Glutamatergic neuron (in vitro differentiated cells): ENCODE data around the gene DDX31. TPM values are rescaled to one million over a fixed set of nuclear protein-coding genes. Genes with fewer than 3 reads are reported as not detected.
"Not testable (repeated sequence)": the region's sequence is repeated elsewhere in the genome, so short reads cannot be mapped to it uniquely, and the experiment has no call there.

ENCODE experiments used
- DNase-seq: peaks from one replicate; pipeline ENCODE4 v3.0.0; 2022
- H3K27ac Mint-ChIP-seq: one replicate; pipeline ENCODE4 v1.8.0; 2020; ENCODE audit warnings: mild to moderate bottlenecking, mixed read lengths, inconsistent platforms; ENCODE audit not compliant: unreplicated experiment
- H3K27me3 Mint-ChIP-seq: one replicate; pipeline ENCODE4 v1.8.0; 2020; ENCODE audit warnings: mild to moderate bottlenecking, moderate library complexity, mixed read lengths, inconsistent platforms; ENCODE audit not compliant: unreplicated experiment
- H3K36me3 Mint-ChIP-seq: one replicate; pipeline ENCODE4 v1.8.0; 2020; ENCODE audit warnings: mild to moderate bottlenecking, mixed read lengths, inconsistent platforms; ENCODE audit not compliant: unreplicated experiment
- H3K4me1 Mint-ChIP-seq: one replicate; pipeline ENCODE4 v1.8.0; 2020; ENCODE audit warnings: mild to moderate bottlenecking, low read depth, mixed read lengths, inconsistent platforms; ENCODE audit not compliant: unreplicated experiment
- H3K4me3 Mint-ChIP-seq: one replicate; pipeline ENCODE4 v1.8.0; 2020; ENCODE audit warnings: mild to moderate bottlenecking, mixed read lengths, inconsistent platforms; ENCODE audit not compliant: unreplicated experiment
- H3K9me3 Mint-ChIP-seq: one replicate; pipeline ENCODE4 v1.8.0; 2020; ENCODE audit warnings: mild to moderate bottlenecking, moderate library complexity, mixed read lengths, inconsistent platforms; ENCODE audit not compliant: unreplicated experiment
- CTCF ChIP-seq: fragments of 200-600 bp; sonication (generic); IDR thresholded peaks from one replicate; pipeline ENCODE4 v1.5.0; 2021; ENCODE audit not compliant: partially characterized antibody, unreplicated experiment
- total RNA-seq: library from RNA; stranded (reverse); fragmentation: NEBNext Ultra II Directional; extraction: Animal tissue kit (Norgen Biotek cat#: 25700); gene quantifications from one replicate; pipeline ENCODE4 v1.2.1, GENCODE V29; 2021; ENCODE audit not compliant: unreplicated experiment

DDX31 gene
- total RNA-seq, 1 donor from 2014 or later, result 8.7 TPM

GRCh38 chr9:132572921-132573320 lies 96.9 kb downstream of the DDX31 start:
- Mint-ChIP-seq H3K9me3 (no peaks in the 10 kb centered on the region), H3K4me3 (no peak overlapping the region), H3K27ac (no peak overlapping the region), H3K4me1 (peaks cover 9% of the 10 kb centered on the region), H3K36me3 (no peaks in the 10 kb centered on the region), H3K27me3 (peaks cover 9% of the 10 kb centered on the region)
- no peak for TF ChIP-seq CTCF
- DNase-seq, result peak; percentile 9

- Mint-ChIP-seq H3K9me3 (no peaks in the 10 kb centered on the region), H3K4me3 (no peak overlapping the region), H3K36me3 (no peaks in the 10 kb centered on the region), H3K27me3 (peaks cover 6% of the 10 kb centered on the region), H3K27ac (no peak overlapping the region), H3K4me1 (peaks cover 9% of the 10 kb centered on the region)
- peak; percentile 6 for DNase-seq
- no peak for TF ChIP-seq CTCF
These were observed 97.8 kb downstream of the DDX31 start for GRCh38 chr9:132571806-132572600.

DNA sequence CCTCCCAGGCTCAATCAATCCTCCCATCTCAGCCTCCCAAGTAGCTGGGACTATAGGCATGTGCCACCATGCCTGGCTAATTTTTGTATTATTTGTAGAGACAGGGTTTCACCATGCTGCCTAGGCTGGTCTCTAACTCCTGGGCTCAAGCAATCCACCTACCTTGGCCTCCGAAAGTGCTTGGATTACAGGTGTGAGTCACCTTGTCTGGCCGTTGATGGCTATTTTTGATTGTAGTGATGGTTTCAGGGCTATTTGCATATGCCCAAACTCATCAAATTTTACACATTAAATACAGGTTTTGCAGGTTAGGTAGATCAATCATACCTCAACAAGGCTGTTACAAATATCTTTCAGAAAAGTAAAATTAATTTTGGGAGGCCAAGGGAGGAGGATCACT lies 101.0 kb downstream of the DDX31 start:
- not testable (repeated sequence) for H3K27ac Mint-ChIP-seq, H3K36me3 Mint-ChIP-seq, H3K4me1 Mint-ChIP-seq, H3K27me3 Mint-ChIP-seq, H3K9me3 Mint-ChIP-seq, DNase-seq, H3K4me3 Mint-ChIP-seq

DNA sequence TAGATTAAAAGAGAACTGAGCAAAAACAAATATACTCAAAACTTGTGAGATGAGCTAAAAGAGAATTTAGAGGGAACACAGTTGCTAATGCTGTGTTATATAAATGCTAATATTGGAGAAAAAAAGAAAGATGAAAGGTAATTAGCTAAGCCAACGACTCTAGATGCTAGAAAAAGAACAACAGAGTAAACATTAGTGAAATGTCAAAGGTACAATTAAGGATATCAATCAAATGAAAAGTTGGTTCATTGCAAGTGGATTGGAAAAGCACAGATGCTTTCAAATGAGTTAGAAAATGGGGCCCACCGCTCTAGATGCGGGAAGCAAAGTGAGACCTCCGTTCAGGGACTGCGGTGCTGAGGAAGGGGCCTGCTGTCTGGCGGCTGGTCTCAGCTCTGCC lies 105.3 kb downstream of the DDX31 start:
- DNase-seq, result no peak
- Mint-ChIP-seq H3K4me3 (no peak overlapping the region), H3K4me1 (peaks cover 14% of the 10 kb centered on the region), H3K9me3 (no peaks in the 10 kb centered on the region), H3K27me3 (peaks cover 5% of the 10 kb centered on the region), H3K27ac (no peak overlapping the region), H3K36me3 (peaks cover 3% of the 10 kb centered on the region)
- no peak for TF ChIP-seq CTCF

- no peak overlapping the region for H3K27ac Mint-ChIP-seq
- H3K9me3 Mint-ChIP-seq, result no peaks in the 10 kb centered on the region
- H3K4me1 Mint-ChIP-seq, result peaks cover 14% of the 10 kb centered on the region
- peaks cover 5% of the 10 kb centered on the region for H3K36me3 Mint-ChIP-seq
- peaks cover 5% of the 10 kb centered on the region for H3K27me3 Mint-ChIP-seq
- H3K4me3 Mint-ChIP-seq, result no peak overlapping the region
- DNase-seq, result no peak
- no peak for TF ChIP-seq CTCF
These were observed 107.5 kb downstream of the DDX31 start for GRCh38 chr9:132562306-132562573.
